Thyroid gland (tissue), 4 donors: Measurements from ENCODE around the gene GTPBP4.

Experiments used
- CTCF ChIP-seq, 6 experiments: fragments of 200-600 bp in 3 of 6; fragments of 450-650 bp in 3 of 6; sonication (generic) in 3 of 6; IDR thresholded peaks; one replicate each; pipeline ENCODE4 v1.5.1; 2016 to 2019; ENCODE audit warnings: antibody characterized with exemption in 6 of 6, mild to moderate bottlenecking in 2 of 6, inconsistent platforms in 1 of 6, moderate library complexity in 1 of 6
- POLR2A ChIP-seq, 2 donors: fragments of 450-650 bp; IDR thresholded peaks; one replicate each; pipeline ENCODE4 v1.6.1; 2017; ENCODE audit warnings: antibody characterized with exemption in 2 of 2, mild to moderate bottlenecking in 2 of 2, moderate library complexity in 1 of 2

DNA sequence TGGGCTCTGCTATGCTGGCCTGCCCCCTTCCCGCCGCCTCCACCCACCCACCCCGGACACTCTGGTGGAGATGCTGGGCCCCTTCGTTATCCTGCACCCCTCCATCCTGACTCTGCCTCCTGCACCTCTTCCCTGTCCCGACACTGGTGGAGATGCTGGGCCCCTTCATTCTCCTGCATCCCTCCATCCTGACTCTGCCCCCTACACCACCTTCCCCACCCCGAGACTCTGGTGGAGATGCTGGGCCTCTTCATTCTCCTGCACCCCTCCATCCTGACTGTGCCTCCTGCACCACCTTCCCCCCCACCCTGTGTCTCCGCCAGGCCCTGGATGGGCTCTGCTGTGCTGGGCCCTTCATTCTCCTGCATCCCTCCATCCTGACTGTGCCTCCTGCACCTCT, 22.5 kb downstream of the GTPBP4 start:
- TF ChIP-seq CTCF (IDR thresholded peaks at IDR 0.05) (no peak), POLR2A (IDR thresholded peaks at IDR 0.05) (no peak)
